Ovary (tissue), 9 donors: ENCODE data around the gene FGF10. TPM values are rescaled to one million over a fixed set of nuclear protein-coding genes. Genes with fewer than 3 reads are reported as not detected.
A peak's percentile ranks its signal among the peaks of the same experiment; 100 is the strongest.

ENCODE experiments used
- DNase-seq, 5 donors: peaks; one replicate each; pipeline ENCODE4 v3.0.0-alpha.2; 2019 to 2020
- H3K27ac ChIP-seq, 2 donors: fragments of 200-600 bp; one replicate each; pipeline versions ENCODE4 v1.5.1 to v1.8.0; 2019 to 2022
- H3K27me3 ChIP-seq: fragments of 200-600 bp; one replicate; pipeline ENCODE4 v1.8.0; 2022
- H3K36me3 ChIP-seq: fragments of 200-600 bp; sonication (generic); one replicate; pipeline ENCODE4 v1.5.1; 2019
- H3K4me1 ChIP-seq: one replicate; pipeline ENCODE4 v1.8.1; 2013; ENCODE audit warnings: mild to moderate bottlenecking, moderate library complexity; ENCODE audit not compliant: insufficient read depth
- H3K4me3 ChIP-seq: fragments of 200-600 bp; sonication (generic); one replicate; pipeline ENCODE4 v1.5.1; 2017
- H3K9me3 ChIP-seq, 2 donors: fragments of 200-600 bp in 1 of 2; sonication (generic) in 1 of 2; one replicate each; pipeline versions ENCODE4 v1.5.1 to v1.8.1; 2013 to 2019; ENCODE audit warnings: mild to moderate bottlenecking in 1 of 2, moderate library complexity in 1 of 2
- CTCF ChIP-seq, 3 donors: fragments of 450-650 bp in 2 of 3; fragments of 200-600 bp in 1 of 3; IDR thresholded peaks; one replicate each; pipeline versions ENCODE4 v1.5.1 to v1.8.0; 2016 to 2022; ENCODE audit warnings: antibody characterized with exemption in 3 of 3, mild to moderate bottlenecking in 1 of 3
- EP300 ChIP-seq: sonication (generic); formaldehyde crosslinking; IDR thresholded peaks from one replicate; pipeline ENCODE4 v1.6.1; 2017; ENCODE audit warnings: antibody characterized with exemption
- POLR2A ChIP-seq: fragments of 450-650 bp; IDR thresholded peaks from one replicate; pipeline ENCODE4 v1.6.1; 2017; ENCODE audit warnings: antibody characterized with exemption, mild to moderate bottlenecking, moderate library complexity
- WGBS, 3 donors: extraction: QIAGEN DNeasy Blood & Tissue Kit in 1 of 3; methylation state at CpG; one replicate each; pipeline versions ENCODE4 v1.1.5 to v1.1.7; 2013 to 2017; 5-methylcytosine and 5-hydroxymethylcytosine counted together
- intact Hi-C, 4 donors: fragments of 100-400 bp; cut with DNase I; formaldehyde crosslinking; loops; one replicate each; pipeline versions ENCODE4 v1.11.0 to v1.15.1; 2022 to 2023
- polyA plus RNA-seq, 2 donors: library from polyadenylated mRNA; stranded (reverse); fragments of 200-250 nt in 1 of 2; fragments of 350-450 nt in 1 of 2; fragmentation: Illumina TruSeq in 1 of 2; extraction: RNeasy Lipid Tissue Mini Kit (QIAGEN cat#74804) in 1 of 2; gene quantifications; one replicate each; pipeline ENCODE4 v1.2.3, GENCODE V29; 2013 to 2014
- total RNA-seq, 7 donors: library from RNA; depleted of rRNA in 2 of 7; stranded (reverse); fragments of >200 nt in 2 of 7; fragmentation: NEBNext Ultra II Directional in 3 of 7; extraction: Animal tissue kit (Norgen Biotek cat#: 25700) in 3 of 7; gene quantifications; one replicate each; pipeline versions ENCODE4 v1.1.0 to v1.2.4, GENCODE V29; 2016 to 2023
- donor health status: DM: no; HTN: no; CAD: no; lungs with moderate emphysema.
- donor health status: DM: no; HTN: no; CAD: no.
- donor health status: Bipolar disorder and iron deficiency.
- donor health status: DM: yes; HTN: yes; CAD: no.
- donor health status: DM: no; HTN: no; CAD: no.
- donor health status: DM: yes; HTN: yes; CAD: no.

The FGF10 gene
- total and polyA plus RNA-seq, 9 donors = 7.2 to 24.0 (median 15.8) TPM

GRCh38 chr5:44267909-44268308 lies 121.3 kb downstream of the FGF10 start:
- Histone ChIP-seq H3K27me3 (no peaks in the 10 kb centered on the region), H3K4me3 (no peak overlapping the region), H3K4me1 (no peaks in the 10 kb centered on the region), H3K36me3 (no peaks in the 10 kb centered on the region), H3K9me3 (no peaks in the 10 kb centered on the region), H3K27ac (no peak overlapping the region)
- intact Hi-C loops = no loop called here
- no peak for DNase-seq
- TF ChIP-seq EP300 (no peak), POLR2A (no peak), CTCF (IDR thresholded peaks at IDR 0.05) (no peak)

- intact Hi-C loops = no loop called here
- 41 to 64% (median 56%) methylated on average over 2 of the region's 2 CpGs for WGBS, 3 donors
- Histone ChIP-seq H3K4me3 (no peak overlapping the region), H3K27ac (no peak overlapping the region), H3K27me3 (no peaks in the 10 kb centered on the region), H3K36me3 (no peaks in the 10 kb centered on the region), H3K9me3 (no peaks in the 10 kb centered on the region), H3K4me1 (no peaks in the 10 kb centered on the region)
- peak in 1 of 5 donors; percentile 33 for DNase-seq
- TF ChIP-seq CTCF (IDR thresholded peaks at IDR 0.05) = no peak
Measured at GRCh38 chr5:44266882-44267576, 122.2 kb downstream of the FGF10 start.

- no peak for DNase-seq
- Histone ChIP-seq H3K4me3 (no peak overlapping the region), H3K4me1 (no peaks in the 10 kb centered on the region), H3K27me3 (no peaks in the 10 kb centered on the region), H3K36me3 (no peaks in the 10 kb centered on the region), H3K9me3 (no peaks in the 10 kb centered on the region), H3K27ac (no peak overlapping the region)
- intact Hi-C loops = no loop called here
- TF ChIP-seq POLR2A = no peak
- TF ChIP-seq CTCF (IDR thresholded peaks at IDR 0.05) = no peak
- no peak for TF ChIP-seq EP300
Measured at GRCh38 chr5:44265713-44266112, 123.5 kb downstream of the FGF10 start.

GRCh38 chr5:44260793-44261192 lies 128.4 kb downstream of the FGF10 start:
- H3K27ac ChIP-seq = no peak overlapping the region
- H3K36me3 ChIP-seq = no peaks in the 10 kb centered on the region
- H3K27me3 ChIP-seq = no peaks in the 10 kb centered on the region
- no peak overlapping the region for H3K4me3 ChIP-seq
- TF ChIP-seq EP300 (no peak), CTCF (IDR thresholded peaks at IDR 0.05) (no peak), POLR2A (no peak)
- no peaks in the 10 kb centered on the region for H3K4me1 ChIP-seq
- DNase-seq = no peak
- H3K9me3 ChIP-seq = no peaks in the 10 kb centered on the region
- intact Hi-C loops = no loop called here
